ENCODE data around the gene TRDMT1. TPM values are rescaled to one million over a fixed set of nuclear protein-coding genes. Genes with fewer than 3 reads are reported as not detected.

The TRDMT1 gene
- total RNA-seq, 1 donor from 2014 or later = 3.2 TPM

DNA sequence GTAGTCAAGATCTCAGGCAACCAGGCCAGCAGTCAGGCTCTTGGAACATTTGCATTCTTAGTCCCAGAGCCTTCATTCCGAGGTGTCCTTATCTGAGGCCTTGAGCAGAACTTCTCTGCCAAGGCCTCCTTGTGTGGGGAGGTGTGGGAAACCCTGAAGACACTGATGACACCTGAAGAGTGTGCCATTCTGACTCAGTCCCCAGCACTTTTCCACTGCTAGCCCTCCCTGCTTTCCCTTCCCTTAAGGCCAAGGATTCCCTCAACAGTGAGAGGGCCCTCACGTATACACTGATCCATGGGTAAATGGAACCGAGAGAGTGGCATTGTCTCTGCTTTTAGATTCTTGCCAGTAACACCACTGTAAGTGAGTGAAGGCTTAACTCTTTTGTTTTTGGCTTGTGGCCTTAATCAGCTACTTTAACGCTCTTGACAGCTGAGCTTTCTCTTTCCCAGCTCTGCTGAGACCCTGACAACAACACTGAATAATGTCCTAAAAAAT is 30.3 kb downstream of the TRDMT1 start:
- ATAC-seq = no peak

DNA sequence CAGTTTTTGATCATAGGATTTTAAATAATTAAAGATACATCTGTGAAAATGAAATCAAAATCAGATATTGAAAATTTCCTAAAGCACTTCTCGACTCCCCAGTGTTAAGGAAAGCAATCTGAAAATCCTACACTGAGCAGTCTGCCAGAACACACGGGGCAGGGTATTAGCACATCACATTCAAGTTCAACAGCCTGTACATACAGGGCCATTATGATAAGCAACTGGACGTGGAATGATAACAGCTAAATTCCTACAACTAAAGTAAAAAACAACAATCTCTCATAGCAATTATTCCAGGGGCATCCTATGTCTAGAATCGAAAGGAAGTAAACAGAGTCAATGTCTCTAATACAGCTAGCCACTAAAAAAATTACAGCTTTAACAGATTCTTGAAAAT is 31.7 kb downstream of the TRDMT1 start:
- no peak for ATAC-seq

GRCh38 chr10:17166699-17167098 is 34.8 kb downstream of the TRDMT1 start:
- ATAC-seq = no peak

DNA sequence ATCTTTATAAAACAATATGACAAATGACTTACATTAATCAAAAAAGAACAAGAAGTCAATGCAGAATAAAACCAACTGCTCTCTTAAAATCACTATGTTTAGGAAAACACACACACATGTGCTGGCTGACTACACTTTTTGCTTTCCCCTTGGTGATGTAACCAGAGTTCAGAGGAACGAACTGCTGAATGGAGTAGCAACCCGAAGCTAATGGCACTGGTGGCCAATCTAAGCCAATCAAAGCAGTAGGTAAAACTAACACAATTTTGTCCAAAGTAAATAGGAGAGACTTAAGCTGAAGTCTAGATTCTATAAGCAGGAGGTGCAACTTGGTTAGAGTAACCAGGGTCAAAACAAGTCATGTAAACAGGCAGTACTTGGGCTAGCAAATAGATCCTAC is 38.6 kb downstream of the TRDMT1 start:
- ATAC-seq = no peak

DNA sequence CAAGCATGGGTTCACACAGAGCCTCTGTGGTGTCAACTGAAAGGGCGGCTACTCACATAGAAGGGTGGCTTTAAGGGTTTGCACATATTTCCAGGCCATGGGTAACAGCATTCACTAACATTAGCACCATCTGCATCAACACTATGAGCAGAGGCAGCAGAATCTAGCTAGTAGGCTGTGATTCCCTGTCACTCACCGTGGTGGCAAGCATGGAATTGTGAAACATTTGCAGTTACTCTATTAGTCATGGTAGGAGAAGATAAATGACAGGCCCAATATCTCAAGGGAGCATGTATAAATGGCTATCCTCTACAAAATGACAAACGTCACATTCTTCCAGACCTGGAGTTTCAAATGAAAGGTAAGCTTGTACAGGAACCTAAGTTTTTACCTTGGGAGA is 39.7 kb downstream of the TRDMT1 start:
- no peak for ATAC-seq

DNA sequence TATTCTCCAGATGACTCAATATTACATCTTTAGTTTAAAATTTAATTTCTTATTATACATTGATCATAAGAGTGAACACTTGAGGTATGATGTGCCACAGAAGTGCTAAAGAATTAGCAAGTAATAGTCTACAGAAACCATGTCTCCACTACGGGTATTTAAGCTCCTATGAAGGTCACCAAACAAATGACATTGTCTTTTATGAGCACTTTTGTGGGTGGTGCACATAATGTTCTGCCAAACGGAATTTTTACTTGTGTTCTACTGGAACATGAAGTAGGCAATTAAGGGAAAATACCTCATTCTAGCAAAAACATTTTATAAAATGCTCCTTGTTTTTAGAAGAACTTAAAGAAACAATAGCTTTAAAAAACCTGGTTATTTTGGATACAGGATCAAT is 44.4 kb downstream of the TRDMT1 start:
- ATAC-seq = no peak

- ATAC-seq = no peak
Observed at GRCh38 chr10:17155826-17156225, 45.6 kb downstream of the TRDMT1 start.

- ATAC-seq = no peak
Observed at GRCh38 chr10:17154116-17154515, 47.4 kb downstream of the TRDMT1 start.

DNA sequence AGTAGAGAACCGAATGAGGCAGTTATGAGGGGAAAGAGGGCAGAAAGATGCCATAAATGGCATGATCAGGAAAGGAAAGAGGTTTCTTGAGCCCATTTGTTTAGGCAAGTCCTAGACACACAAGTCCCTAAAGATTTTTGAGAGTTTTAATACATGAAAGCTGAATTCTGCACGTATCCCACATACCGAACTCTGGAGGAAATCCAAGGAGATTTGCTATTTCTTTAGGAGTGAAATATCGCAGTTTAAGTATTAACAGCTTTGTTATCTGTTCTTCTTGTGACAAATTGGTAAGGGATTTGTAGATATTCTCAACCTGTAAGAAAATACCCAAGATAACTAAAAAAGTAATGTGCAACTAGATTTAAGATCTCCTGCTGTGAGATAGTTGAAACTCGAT is 48.2 kb downstream of the TRDMT1 start:
- no peak for ATAC-seq

DNA sequence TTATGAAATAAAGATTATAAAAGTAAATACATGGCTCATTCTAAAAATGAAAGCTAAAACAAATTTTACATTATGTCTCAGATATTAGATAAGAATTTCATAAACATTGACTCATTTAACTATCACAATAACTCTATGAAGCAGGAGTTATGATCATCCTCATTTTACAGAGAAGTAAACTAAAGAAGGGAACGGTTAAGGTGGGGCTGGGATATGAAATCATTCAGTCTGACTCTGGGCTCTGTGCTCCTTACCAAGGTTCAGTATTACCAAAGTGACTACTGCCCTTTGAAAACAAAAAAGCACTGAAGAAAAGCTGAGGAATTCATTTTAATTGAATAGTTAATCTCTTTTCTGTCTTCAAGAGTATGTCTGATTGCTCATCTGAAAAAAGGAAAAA is 49.8 kb downstream of the TRDMT1 start:
- no peak for ATAC-seq

- ATAC-seq = no peak
Observed at GRCh38 chr10:17147884-17148489, 53.5 kb downstream of the TRDMT1 start.

DNA sequence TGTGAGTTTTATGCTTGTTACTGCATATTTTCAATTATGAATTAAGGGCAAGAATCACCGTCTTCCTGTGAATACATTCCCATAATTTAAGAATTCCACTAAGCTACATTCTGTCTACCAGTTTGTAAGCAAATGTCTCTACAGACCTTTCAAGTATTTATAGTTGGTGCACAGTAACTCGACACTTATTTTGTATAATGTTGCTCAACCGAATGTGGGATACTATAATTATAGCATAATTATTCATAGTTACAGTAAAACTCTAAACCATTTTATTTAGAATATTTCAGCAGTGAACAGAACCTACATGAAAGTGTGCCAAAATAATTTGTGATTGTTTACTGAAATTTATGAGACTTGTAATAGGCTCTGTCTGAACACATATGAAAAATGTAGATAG is 54.6 kb downstream of the TRDMT1 start:
- ATAC-seq = no peak

GRCh38 chr10:17145239-17145638 is 56.2 kb downstream of the TRDMT1 start:
- no peak for ATAC-seq

DNA sequence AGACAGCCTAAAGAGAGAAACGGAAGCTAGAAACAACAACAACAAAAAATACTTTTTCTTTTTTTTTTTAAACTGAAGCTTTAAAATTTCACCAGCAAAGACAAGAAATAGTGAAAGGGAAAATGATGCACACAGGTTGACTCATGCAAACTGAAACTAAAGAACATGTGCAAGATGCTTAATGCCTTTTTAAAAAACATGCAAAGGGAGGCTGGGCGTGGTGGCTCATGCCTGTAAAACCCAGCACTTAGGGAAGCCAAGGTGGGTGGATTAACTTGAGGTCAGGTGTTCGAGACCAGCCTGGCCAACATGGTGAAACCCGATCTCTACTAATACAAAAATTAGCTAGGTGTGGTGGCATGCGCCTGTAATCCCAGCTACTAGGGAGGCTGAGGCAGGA is 56.7 kb downstream of the TRDMT1 start:
- ATAC-seq = no peak

DNA sequence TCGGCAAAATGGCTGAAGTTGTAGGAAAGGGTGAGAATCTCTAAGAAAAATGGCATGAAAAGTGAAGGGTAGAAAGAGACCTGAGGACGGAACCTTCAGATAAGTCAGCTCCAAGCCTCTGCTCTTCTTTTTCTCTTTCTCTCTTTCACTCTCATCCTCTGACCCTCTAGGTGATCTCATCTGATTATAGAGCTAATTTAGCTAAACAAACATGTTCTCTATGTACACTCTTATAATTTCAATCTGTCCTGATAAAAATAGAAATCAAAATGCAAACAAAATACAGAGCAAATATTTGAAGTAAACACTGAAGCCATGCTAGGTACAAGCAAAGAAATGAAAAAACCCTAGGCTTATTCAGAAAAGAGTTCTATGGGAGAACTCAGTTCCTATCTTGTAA is 57.4 kb downstream of the TRDMT1 start:
- no peak for ATAC-seq

DNA sequence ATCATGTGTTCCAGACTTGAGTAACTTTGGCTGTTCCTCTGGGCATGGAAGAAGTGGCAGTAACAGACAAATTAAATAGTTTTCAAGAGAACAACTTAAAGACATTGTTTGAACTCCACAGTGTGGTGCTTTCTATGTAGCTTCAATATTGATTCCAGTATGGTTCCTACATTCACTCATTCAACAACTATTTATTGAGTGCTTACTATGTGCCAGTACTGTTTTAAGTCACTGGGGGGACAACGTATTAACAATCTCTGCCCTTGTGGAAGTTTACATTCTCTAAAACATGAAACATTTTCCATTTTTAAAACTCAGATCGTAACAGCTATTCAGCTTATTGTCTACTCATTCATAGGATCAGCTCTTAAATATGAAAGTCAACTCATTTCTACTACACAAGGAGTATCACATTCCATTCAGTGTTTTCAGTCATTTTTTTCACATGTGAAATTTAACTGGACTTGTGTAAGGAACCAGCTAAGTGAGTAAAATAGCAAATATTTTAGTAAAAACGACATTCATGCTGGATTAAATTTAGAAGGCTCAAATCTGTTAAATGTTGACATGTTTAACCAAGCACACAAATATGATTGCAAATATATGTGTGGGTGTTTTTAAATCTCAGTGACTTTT is 58.3 kb downstream of the TRDMT1 start:
- ATAC-seq = no peak

DNA sequence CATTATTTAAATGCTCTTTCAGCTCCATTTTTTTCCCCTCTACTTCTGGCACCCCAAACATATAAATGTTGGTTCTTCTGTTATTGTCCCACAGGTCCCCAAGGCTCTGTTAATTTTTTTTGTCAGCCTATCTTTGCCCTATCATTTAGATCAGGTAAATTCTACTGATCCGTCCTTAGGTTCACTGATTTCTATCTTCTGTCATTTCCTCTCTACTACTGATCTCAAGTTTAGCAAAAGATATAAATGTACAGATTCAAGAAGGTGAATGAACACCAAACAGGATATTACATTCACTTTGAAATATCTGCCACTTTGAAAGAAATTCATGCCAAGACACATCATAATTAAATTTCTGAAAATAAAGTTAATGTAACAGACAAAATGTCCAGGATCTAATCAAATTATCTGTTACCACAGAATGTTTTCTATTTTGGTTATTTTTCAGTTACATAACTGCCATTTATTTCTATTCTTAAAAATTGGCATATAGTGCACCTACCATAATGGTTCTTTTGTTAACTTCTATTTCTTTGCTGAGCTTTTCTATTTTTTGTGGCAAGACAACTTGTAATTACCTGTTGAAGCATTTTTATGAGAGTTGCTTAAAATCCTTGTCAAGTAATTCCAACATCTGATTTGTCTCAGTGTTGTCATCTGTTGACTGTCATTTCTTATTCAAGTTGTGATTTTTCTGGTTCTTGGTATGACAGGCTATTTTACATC is 59.8 kb downstream of the TRDMT1 start:
- ATAC-seq = no peak

DNA sequence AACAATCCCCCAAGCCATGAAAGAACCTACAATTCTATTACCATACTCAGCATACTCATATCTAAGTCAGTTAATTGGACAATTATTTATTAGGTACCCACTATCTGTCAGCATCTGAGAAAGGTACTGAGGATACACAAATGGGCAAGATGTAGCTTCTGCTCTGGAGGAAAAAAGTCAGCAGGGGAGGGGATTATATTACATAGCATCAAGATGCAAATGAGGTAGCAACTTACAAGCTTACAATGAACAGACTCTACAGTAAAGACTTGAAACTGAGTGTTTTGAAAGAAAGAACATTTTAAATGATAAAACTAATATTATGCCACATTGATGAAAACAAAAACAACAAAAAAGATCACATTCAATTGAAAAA is 61.1 kb downstream of the TRDMT1 start:
- ATAC-seq = no peak

DNA sequence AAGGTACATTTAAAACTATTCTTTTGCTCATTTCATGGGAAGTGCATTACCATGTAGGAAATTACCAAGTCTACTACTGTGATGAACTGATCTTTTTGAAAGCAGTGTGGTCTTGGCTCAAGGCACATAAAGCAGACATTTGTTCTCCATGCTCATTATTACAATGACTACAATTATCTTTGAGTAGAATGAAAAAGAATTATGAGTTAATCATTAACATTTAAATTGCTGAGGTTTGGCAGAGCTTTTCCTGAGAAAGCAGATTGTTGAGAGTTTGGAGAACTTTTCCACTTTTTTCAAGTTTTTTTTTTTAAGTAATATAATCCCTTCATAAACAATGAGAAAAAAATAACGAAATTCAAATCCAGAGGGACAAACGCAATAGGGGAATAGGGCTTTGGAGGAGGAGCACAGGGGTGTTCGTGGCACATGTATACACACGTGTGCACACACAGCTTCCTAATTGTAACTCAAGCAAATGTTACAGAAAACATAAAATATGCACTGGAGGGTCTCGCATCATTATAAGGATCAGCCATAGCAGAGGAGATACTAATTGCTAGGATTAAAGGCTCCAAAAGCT is 62.9 kb downstream of the TRDMT1 start:
- no peak for ATAC-seq

GRCh38 chr10:17134737-17135260 is 66.7 kb downstream of the TRDMT1 start:
- ATAC-seq = no peak

GRCh38 chr10:17134282-17134681 is 67.2 kb downstream of the TRDMT1 start:
- no peak for ATAC-seq

GRCh38 chr10:17129741-17130140 is 71.7 kb downstream of the TRDMT1 start, which contains the start of gene CUBN:
Gene CUBN, minus strand, starts transcription at chr10:17129811. Its CDS starts 46 bp downstream, at chr10:17129765.
- no peak for ATAC-seq

- ATAC-seq = no peak
Observed at GRCh38 chr10:17128261-17128660, 73.2 kb downstream of the TRDMT1 start.
